GM12878 (cell line): ENCODE measurements around the gene SLC7A1. TPM values are rescaled to one million over a fixed set of nuclear protein-coding genes. Genes with fewer than 3 reads are reported as not detected.

ENCODE experiments used
- ATAC-seq: fragments of 200-7000 bp; cut with Tn5 transposase; 3 replicates; pipeline ENCODE4 v1.9.1; 2020; ENCODE audit warnings: mild to moderate bottlenecking, moderate library complexity
- BruUV-seq: library from RNA; stranded (reverse); fragments of 400-500 nt; replicated peaks from 2 replicates; lab custom pipeline; 2021; lab: Mats Ljungman, UMichigan
- CTCF ChIA-PET: fragments of 300-600 bp; sonication (Branson Sonifier 250); formaldehyde crosslinking; extraction: SDS; loops from one replicate; lab custom pipeline; 2021; ENCODE audit warnings: inconsistent platforms; lab: Yijun Ruan, JAX
- POLR2A ChIA-PET: fragments of 350-600 bp; formaldehyde crosslinking; extraction: SDS; loops from one replicate; lab custom pipeline; 2021; ENCODE audit warnings: inconsistent platforms; lab: Charles Lee
- RAD21 ChIA-PET: fragments of 300-600 bp; sonication (Branson Sonifier 250); formaldehyde crosslinking; loops from one replicate; lab custom pipeline; 2023; ENCODE audit warnings: antibody characterized with exemption; ENCODE audit not compliant: unreplicated experiment; lab: Charles Lee
- SMC1A ChIA-PET: fragments of 300-600 bp; sonication (Branson Sonifier 250); formaldehyde crosslinking; loops from one replicate; lab custom pipeline; 2023; ENCODE audit not compliant: unreplicated experiment, uncharacterized antibody; lab: Charles Lee
- DNase-seq: peaks from one replicate; pipeline ENCODE4 v3.0.0-alpha.2; 2011; ENCODE audit warnings: low read depth, low spot score
- FAIRE-seq: peaks from 3 replicates; lab custom pipeline; 2011; peaks lifted over from hg19 to GRCh38; lab: Jason Lieb, UNC
- H2AFZ ChIP-seq: 2 replicates; pipeline ENCODE4 v1.6.0; 2011; ENCODE audit warnings: low read depth, low read length, control low read depth; ENCODE audit not compliant: control insufficient read depth
- H3K27ac ChIP-seq: 2 replicates; pipeline ENCODE4 v1.5.1; 2011; ENCODE audit warnings: control low read depth; ENCODE audit not compliant: control insufficient read depth, insufficient read depth
- H3K27me3 ChIP-seq, 2 experiments: replicated peaks in 1 of 2; 2 replicates each; pipeline versions ENCODE4 v1.6.0 to v1.6.1; 2011; ENCODE audit warnings: low read length in 1 of 2; ENCODE audit not compliant: control insufficient read depth in 2 of 2, insufficient read depth in 2 of 2
- H3K36me3 ChIP-seq, 2 experiments: 2 replicates each; pipeline ENCODE4 v1.5.1; 2011; ENCODE audit warnings: low read length in 1 of 2; ENCODE audit not compliant: control insufficient read depth in 2 of 2, insufficient read depth in 2 of 2
- H3K4me1 ChIP-seq: 2 replicates; pipeline ENCODE4 v1.6.1; 2011; ENCODE audit warnings: mild to moderate bottlenecking, low read length, moderate library complexity, mixed read lengths; ENCODE audit not compliant: control insufficient read depth, insufficient read depth
- H3K4me2 ChIP-seq: 2 replicates; pipeline ENCODE4 v1.6.0; 2011; ENCODE audit warnings: control low read depth; ENCODE audit not compliant: control insufficient read depth, insufficient read depth
- H3K4me3 ChIP-seq: fragments of 200-600 bp; sonication (generic); 2 replicates; pipeline ENCODE4 v1.5.1; 2016
- H3K79me2 ChIP-seq: 2 replicates; pipeline ENCODE4 v1.6.0; 2011; ENCODE audit warnings: low read length; ENCODE audit not compliant: control insufficient read depth, insufficient read depth
- H3K9ac ChIP-seq: 2 replicates; pipeline ENCODE4 v1.8.0; 2011; ENCODE audit warnings: low read length, control low read depth, mixed read lengths; ENCODE audit not compliant: control insufficient read depth, insufficient read depth
- H3K9me3 ChIP-seq: replicated peaks from 3 replicates; pipeline ENCODE4 v1.5.1; 2011; ENCODE audit warnings: mild to moderate bottlenecking, low read length; ENCODE audit not compliant: control insufficient read depth, insufficient read depth
- H4K20me1 ChIP-seq: 2 replicates; pipeline ENCODE4 v1.6.0; 2011; ENCODE audit not compliant: control insufficient read depth, insufficient read depth
- BACH1 ChIP-seq: fragments of 450-650 bp; IDR thresholded peaks from 2 replicates; pipeline ENCODE4 v1.6.1; 2017; ENCODE audit warnings: mild to moderate bottlenecking, borderline replicate concordance
- ELK1 ChIP-seq: IDR thresholded peaks from 2 replicates; pipeline ENCODE4 v1.6.1; 2012; ENCODE audit warnings: low read depth, low read length, improper control_type of control experiment
- HDAC2 ChIP-seq: fragments of 200-600 bp; sonication (generic); IDR thresholded peaks from 2 replicates; pipeline ENCODE4 v1.6.1; 2017
- MTA2 ChIP-seq: fragments of 450-650 bp; IDR thresholded peaks from 2 replicates; pipeline ENCODE4 v1.6.1; 2016; ENCODE audit warnings: low read depth, mild to moderate bottlenecking, moderate library complexity
- MYB ChIP-seq: fragments of 150-350 bp; IDR thresholded peaks from 2 replicates; pipeline ENCODE4 v1.6.1; 2014; ENCODE audit warnings: mild to moderate bottlenecking, low read depth, low read length, borderline replicate concordance
- NR2F1 ChIP-seq: fragments of 450-650 bp; conservative IDR thresholded peaks from 2 replicates; pipeline ENCODE4 v1.6.1; 2017; ENCODE audit warnings: mild to moderate bottlenecking
- RAD51 ChIP-seq: fragments of 450-650 bp; IDR thresholded peaks from 2 replicates; pipeline ENCODE4 v1.6.1; 2016; ENCODE audit warnings: moderate library complexity, mild to moderate bottlenecking, inconsistent platforms
- STAT1 ChIP-seq: fragments of 450-650 bp; conservative IDR thresholded peaks from 2 replicates; pipeline ENCODE4 v1.6.1; 2014; ENCODE audit warnings: antibody characterized with exemption, mild to moderate bottlenecking
- TCF7 ChIP-seq: IDR thresholded peaks from 2 replicates; pipeline ENCODE4 v1.6.1; 2014; ENCODE audit warnings: antibody characterized with exemption, borderline replicate concordance
- WGBS: methylation state at CpG from one replicate; pipeline ENCODE4 v1.1.6; 2016; ENCODE audit warnings: low lambda C conversion rate; ENCODE audit not compliant: insufficient replicate concordance, insufficient coverage; ENCODE audit errors: missing lambda C conversion rate; 5-methylcytosine and 5-hydroxymethylcytosine counted together
- in situ Hi-C: fragments of 300-500 bp; cut with MboI; formaldehyde crosslinking; loops from 9 replicates; pipeline ENCODE4 v1.14.3; 2018; ENCODE audit warnings: mixed read lengths
- intact Hi-C: fragments of 100-400 bp; cut with micrococcal nuclease; formaldehyde crosslinking; loops from one replicate; pipeline ENCODE4 v1.14.2; 2022; ENCODE audit not compliant: unreplicated experiment
- polyA plus RNA-seq, 11 experiments: library from polyadenylated mRNA; depleted of rRNA in 4 of 11; unstranded in 6 of 11; stranded (reverse) in 5 of 11; fragments of >200 nt; fragmentation: Nextera tagmentation in 4 of 11; fragmentation: Illumina TruSeq in 1 of 11; extraction: Ambion mirVana in 4 of 11; extraction: Trizol in 1 of 11; gene quantifications; 1 replicate in 1 of 11; 2 replicates in 10 of 11; pipeline versions ENCODE4 v1.2.1 to v1.2.3, GENCODE V29; 2011 to 2016; ENCODE audit warnings: inconsistent platforms in 2 of 11, missing spikeins in 2 of 11, low read depth in 1 of 11
- total RNA-seq, 4 experiments: library from RNA; depleted of rRNA in 3 of 4; stranded (reverse); fragments of >200 nt in 3 of 4; fragmentation: Illumina TruSeq in 1 of 4; extraction: Trizol in 1 of 4; gene quantifications; 2 replicates each; pipeline versions ENCODE4 v1.2.1 to v1.2.3, GENCODE V29; 2013 to 2021
- TF ChIP-seq, protein P1 (sequence below): fragments of 450-650 bp; formaldehyde crosslinking; IDR thresholded peaks from 2 replicates; pipeline ENCODE4 v1.5.0; 2022; ENCODE audit warnings: mild to moderate bottlenecking, missing genetic modification characterization
- TF ChIP-seq, protein P2 (sequence below): fragments of 450-650 bp; formaldehyde crosslinking; IDR thresholded peaks from 2 replicates; pipeline ENCODE4 v1.4.0; 2022; ENCODE audit warnings: mild to moderate bottlenecking, moderate library complexity
- TF ChIP-seq, protein P3 (sequence below): fragments of 450-650 bp; IDR thresholded peaks from 2 replicates; pipeline ENCODE4 v1.6.1; 2014; ENCODE audit warnings: mild to moderate bottlenecking

SLC7A1 gene
- total and polyA plus RNA-seq, 10 of the 15 experiments (the other 5 are each of a cell fraction or from before 2014, with no cell fraction given), result 6.4 to 91.7 (median 23.4) TPM

DNA sequence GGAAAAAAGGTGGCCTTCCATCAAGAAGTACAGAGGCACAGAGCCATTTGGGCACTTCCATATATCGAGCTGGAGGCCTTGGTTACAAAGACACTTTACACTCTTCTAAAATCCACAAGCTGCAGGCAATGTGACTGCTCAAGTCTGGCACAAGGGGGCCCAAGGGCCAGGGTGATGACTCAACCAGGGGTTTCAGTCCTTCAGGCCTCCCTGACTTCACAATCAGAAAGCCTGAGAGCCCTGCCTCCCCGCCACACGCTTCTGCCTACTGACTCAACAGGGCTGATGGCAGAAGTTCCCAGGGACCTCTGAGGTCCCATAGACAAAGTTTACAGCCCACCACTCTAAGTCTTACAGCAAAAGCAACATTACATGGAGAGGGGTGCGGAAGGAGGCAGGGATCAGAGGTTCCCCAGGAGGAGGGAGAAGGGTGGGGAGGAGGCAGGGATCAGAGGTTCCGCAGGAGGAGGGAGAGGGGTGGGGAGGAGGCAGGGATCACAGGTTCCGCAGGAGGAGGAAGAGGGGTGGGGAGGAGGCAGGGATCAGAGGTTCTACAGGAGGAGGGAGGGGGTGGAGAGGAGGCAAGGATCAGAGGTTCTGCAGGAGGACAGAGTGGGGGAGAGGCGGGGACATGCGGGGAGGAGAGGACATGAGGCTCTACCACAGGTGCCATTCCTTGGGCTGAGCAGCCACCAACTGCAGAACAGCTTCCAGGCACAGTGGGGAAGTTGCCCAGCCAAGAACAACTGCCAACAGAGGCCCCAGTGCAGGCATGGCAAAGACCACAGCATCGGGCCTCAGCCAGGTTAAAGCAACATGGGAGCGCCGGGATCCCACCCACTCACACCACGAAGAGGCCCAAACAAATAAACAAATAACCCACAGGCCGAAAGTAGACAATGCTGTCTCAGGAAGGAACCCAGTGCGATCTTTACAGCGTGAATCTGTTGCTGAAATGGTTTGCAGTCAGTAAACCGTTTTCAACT, 52.0 kb downstream of the SLC7A1 start:
- ChIA-PET POLR2A (no interaction called here), SMC1A (no interaction called here), RAD21 (interaction anchor here (1.0 to 1.6 kb wide), 3 partner anchors 33 to 572 kb away, joined by 3 to 6 read pairs (median 5); no protein-coding TSS in a partner anchor), CTCF (interaction anchor here (0.6 to 1.6 kb wide), 5 partner anchors 30 to 381 kb away, joined by 3 to 8 read pairs (median 3); no protein-coding TSS in a partner anchor)
- Histone ChIP-seq H4K20me1 (0 out of 2 replicates have a peak, but pooled peaks cover 2% of the 10 kb centered on the region), H3K27me3 (no peaks in the 10 kb centered on the region), H3K9me3 (no peaks in the 10 kb centered on the region), H3K4me2 (peak overlapping the region; percentile 47), H3K36me3 (peaks cover 7 to 12% of the 10 kb centered on the region in 2 experiments), H3K79me2 (peaks cover 18% of the 10 kb centered on the region), H3K4me1 (peaks cover 13% of the 10 kb centered on the region), H2AFZ (no peak overlapping the region), H3K9ac (no peak overlapping the region), H3K4me3 (no peak overlapping the region), H3K27ac (peak overlapping the region; percentile 39)
- 55% methylated on average over 14 of the region's 16 CpGs for WGBS
- in situ Hi-C loops, result no loop called here
- intact Hi-C loops, result loop anchor here (1.0 kb wide), 1 partner anchor 165 kb away; no protein-coding TSS in a partner anchor
- ATAC-seq (peak; percentile 100), FAIRE-seq (peak; percentile 93), DNase-seq (peak; percentile 44)
- BruUV-seq, result no TSS peak
- TF ChIP-seq, protein P1, sequence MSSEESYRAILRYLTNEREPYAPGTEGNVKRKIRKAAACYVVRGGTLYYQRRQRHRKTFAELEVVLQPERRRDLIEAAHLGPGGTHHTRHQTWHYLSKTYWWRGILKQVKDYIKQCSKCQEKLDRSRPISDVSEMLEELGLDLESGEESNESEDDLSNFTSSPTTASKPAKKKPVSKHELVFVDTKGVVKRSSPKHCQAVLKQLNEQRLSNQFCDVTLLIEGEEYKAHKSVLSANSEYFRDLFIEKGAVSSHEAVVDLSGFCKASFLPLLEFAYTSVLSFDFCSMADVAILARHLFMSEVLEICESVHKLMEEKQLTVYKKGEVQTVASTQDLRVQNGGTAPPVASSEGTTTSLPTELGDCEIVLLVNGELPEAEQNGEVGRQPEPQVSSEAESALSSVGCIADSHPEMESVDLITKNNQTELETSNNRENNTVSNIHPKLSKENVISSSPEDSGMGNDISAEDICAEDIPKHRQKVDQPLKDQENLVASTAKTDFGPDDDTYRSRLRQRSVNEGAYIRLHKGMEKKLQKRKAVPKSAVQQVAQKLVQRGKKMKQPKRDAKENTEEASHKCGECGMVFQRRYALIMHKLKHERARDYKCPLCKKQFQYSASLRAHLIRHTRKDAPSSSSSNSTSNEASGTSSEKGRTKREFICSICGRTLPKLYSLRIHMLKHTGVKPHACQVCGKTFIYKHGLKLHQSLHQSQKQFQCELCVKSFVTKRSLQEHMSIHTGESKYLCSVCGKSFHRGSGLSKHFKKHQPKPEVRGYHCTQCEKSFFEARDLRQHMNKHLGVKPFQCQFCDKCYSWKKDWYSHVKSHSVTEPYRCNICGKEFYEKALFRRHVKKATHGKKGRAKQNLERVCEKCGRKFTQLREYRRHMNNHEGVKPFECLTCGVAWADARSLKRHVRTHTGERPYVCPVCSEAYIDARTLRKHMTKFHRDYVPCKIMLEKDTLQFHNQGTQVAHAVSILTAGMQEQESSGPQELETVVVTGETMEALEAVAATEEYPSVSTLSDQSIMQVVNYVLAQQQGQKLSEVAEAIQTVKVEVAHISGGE (CRISPR knock-in tag), result no peak
- TF ChIP-seq MYB, result no peak
- TF ChIP-seq ELK1, result no peak
- no peak for TF ChIP-seq HDAC2
- TF ChIP-seq, protein P2, sequence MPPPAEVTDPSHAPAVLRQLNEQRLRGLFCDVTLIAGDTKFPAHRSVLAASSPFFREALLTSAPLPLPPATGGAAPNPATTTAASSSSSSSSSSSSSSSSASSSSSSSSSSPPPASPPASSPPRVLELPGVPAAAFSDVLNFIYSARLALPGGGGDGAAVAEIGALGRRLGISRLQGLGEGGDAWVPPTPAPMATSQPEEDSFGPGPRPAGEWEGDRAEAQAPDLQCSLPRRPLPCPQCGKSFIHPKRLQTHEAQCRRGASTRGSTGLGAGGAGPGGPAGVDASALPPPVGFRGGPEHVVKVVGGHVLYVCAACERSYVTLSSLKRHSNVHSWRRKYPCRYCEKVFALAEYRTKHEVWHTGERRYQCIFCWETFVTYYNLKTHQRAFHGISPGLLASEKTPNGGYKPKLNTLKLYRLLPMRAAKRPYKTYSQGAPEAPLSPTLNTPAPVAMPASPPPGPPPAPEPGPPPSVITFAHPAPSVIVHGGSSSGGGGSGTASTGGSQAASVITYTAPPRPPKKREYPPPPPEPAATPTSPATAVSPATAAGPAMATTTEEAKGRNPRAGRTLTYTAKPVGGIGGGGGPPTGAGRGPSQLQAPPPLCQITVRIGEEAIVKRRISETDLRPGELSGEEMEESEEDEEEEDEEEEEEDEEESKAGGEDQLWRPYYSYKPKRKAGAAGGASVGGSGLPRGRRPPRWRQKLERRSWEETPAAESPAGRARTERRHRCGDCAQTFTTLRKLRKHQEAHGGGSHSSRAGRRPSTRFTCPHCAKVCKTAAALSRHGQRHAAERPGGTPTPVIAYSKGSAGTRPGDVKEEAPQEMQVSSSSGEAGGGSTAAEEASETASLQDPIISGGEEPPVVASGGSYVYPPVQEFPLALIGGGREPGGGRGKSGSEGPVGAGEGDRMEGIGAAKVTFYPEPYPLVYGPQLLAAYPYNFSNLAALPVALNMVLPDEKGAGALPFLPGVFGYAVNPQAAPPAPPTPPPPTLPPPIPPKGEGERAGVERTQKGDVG (CRISPR knock-in tag), result no peak
- TF ChIP-seq BACH1, result no peak
- TF ChIP-seq TCF7, result no peak
- TF ChIP-seq, protein P3, sequence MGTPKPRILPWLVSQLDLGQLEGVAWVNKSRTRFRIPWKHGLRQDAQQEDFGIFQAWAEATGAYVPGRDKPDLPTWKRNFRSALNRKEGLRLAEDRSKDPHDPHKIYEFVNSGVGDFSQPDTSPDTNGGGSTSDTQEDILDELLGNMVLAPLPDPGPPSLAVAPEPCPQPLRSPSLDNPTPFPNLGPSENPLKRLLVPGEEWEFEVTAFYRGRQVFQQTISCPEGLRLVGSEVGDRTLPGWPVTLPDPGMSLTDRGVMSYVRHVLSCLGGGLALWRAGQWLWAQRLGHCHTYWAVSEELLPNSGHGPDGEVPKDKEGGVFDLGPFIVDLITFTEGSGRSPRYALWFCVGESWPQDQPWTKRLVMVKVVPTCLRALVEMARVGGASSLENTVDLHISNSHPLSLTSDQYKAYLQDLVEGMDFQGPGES, result no peak
- TF ChIP-seq RAD51, result no peak
- TF ChIP-seq MTA2, result no peak
- no peak for TF ChIP-seq STAT1
- TF ChIP-seq NR2F1, result no peak
